HG02759 (cell line): ENCODE data around the gene LHX1.

Experiments
- ATAC-seq: cut with Tn5 transposase; IDR thresholded peaks from one replicate; pipeline ENCODE4 v1.9.1; 2021; ENCODE audit warnings: mild to moderate bottlenecking, moderate library complexity; ENCODE audit not compliant: unreplicated experiment

LHX1 gene

DNA sequence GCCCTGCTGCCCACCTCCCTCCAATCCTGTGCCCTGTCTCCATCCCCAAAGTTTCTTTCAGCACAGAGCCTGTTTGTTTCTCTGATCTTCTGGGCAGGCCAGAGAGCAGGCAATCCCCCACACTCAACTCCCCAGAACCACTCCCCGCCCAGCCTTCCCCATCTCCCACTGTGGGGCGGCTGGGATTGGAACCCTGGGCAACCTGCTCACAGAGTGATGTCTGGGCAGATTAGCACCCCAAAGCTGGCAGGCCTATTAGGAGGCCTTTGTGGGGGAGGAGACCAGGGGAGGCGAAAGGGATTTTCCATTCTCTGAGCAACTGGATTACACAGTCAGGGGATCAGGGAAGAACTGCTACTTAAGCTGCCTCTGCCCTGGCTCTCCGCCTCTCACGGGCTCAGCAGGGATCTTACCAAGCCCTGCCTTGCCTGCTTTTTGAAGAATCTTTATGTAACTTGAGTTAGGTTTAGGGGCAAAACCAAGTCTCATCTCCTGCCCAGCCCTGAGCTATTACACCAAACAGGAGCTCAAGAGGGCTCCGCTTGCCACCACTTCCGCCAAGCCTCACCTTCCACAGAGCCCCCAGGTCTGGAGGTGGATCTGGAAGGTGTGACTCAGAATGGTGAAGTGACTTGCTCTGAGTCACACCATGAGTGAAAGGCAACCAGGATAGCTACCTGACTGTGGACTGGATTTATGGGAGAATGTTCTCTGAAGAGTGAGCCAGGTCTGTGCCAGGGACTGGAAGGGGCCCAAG lies 16.0 kb upstream of the LHX1 start:
- ATAC-seq = no peak

DNA sequence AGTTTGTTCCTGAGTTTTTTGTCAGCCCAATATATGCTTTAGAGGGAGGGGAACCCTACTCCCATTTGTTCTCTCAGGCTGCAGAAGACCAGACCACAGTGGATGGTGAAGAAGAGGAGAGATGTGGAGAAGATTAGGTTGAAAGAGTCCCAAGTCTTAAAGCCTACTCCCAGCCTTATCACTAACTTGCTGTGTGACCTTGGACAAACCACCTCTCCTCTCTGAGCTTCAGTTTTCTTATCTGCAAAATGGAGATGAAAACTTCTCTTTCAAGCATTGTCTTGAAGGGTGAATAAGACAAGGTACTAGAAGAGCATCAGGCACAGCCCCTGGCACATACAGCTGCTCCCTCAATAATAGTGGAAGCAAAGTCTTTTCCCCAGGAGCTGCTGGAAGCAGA lies 15.1 kb upstream of the LHX1 start:
- no peak for ATAC-seq

DNA sequence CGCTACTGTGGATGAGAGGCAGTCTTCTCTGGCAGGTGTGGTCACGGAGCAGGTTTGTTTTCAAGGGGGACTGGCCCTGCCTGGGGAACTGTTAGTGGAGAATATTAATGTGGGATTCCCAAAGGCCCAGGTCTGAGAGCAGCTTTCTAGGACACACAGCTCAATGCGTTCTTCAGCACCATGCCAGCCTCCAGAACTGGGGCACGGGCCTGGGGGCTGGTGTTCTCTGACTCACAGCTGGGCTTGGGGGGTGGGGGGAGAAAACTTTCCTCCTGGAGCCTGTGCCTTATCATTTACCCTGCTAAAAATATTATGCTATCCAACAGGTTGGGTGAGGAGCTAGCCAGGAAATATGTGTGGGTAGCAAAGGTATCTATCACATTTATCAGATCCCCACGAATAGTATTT lies 13.5 kb upstream of the LHX1 start:
- ATAC-seq = no peak

DNA sequence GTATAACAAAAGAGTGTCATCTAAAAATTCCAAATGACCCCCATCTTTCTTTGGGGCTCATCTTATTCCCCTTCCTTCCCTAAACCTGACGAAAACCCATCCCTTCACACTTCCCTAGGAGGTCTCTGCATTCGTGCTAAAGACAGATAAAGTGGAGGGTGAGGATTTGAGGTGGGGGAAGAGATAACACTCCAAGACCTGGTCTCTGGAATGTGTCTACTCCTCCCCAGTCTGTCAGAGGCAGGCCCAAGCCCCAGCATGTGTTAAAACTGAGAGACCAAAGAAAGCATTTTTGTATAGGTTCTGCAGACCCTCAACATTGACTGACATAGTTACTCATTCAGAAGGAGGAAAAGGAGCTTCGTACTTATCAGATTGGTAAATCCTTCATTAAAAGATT lies 11.0 kb upstream of the LHX1 start:
- no peak for ATAC-seq

DNA sequence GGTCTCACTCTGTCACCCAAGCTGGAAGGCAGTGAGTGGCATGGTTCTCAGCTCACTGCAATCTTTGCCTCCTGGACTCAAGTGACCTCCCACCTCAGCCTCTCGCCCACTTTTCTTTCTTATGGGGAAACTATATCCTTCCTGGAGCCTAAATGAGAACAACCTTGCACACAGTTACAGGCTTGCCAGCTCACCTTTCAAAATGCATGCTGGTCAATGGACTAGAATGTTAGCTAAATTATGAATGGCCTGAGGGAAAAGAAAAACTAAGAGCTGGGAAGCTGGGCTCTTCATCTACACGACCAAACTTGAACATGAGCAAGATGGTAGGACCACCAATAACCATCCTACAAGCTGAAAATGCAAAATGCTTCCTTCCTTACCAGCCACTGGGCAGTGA lies 10.6 kb upstream of the LHX1 start:
- no peak for ATAC-seq

DNA sequence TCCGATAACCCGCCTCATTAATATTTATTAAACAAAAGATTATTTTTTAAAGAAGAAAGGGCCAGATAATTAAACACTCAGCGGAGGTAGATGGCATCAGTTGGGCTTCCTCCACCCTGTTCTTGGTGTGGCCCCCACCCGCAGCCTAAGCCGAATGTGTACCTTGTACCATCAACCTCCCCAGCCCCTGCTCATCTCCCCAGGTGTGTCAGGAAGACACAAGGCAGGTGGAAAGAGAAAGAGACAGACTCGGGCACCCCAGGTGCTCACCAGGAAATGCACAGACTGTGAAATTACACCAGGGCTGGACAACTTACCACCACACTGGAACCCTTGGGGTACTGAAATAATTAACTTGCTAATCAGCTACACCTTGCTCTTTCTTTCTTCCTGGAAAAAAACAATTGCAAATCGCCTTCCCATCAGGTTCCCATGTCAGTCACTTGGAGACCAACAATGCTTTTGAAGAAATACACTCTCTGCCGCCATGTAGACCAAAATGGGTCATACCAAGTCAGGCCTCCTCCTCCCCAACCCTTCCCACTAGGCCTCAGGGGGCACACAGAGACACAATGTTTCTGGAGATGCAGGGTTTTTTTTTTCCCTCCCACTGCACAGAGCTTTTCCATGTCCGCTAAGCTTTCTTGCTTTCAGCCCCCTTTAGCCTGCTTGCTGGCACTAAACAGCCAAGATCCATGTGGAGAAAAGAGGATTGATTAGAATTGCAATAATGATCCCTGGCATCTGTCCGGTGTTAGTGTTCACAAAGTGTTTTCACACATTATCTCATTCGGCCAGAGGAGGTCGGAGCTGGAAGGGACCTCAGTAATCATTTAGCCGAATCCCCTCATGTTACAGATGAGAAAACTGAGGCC lies 8.6 kb upstream of the LHX1 start:
- no peak for ATAC-seq

DNA sequence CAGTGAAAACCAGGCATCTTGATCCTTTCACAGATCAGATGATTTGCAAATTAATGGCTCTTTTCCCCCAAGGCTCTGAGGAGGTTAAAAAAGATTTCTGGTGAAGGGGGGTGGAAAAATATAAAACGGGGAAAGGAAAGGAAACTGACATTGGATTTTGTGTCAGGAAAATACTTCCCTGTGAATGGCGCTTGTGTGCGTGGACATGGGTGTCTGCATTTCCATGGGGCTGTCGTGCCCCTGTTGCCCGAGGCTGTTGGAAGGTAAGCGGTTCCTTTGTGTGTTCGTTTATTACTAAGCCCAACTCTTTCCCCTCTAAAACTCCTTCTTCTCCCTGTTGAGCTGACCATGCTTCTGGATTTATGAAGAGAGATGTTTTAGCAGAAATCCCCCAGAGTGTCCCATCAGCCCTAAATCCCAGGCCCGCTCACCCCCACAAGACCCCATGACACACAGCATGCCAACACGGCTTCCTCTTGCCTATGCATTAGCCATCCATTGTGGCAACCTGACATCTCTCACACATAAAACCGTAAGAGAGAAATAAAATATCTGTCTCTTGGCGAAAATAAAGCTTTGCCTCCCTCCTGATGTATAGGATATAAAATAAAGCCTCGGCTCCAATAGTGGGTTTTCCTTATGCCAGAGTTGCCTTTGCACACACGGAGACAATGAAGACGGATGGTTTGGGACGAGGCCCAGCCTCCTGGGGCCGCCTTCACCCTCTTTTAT lies 7.3 kb upstream of the LHX1 start:
- no peak for ATAC-seq

DNA sequence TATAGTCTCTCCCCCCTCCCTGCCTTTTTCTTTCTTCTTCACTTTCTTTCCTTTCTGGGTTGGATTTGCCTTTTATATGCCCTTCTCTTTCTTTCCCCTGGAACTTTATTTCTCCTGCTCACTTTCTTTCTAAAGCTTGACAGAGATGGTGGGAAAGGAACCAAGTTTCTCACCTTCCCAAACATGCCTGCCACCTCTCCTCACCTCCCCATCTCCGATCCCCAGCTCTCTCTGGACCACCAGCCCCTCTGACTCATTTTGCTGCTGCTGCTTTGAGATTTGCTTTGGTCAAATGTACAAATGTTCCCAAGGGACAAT lies 6.7 kb upstream of the LHX1 start:
- ATAC-seq = no peak

DNA sequence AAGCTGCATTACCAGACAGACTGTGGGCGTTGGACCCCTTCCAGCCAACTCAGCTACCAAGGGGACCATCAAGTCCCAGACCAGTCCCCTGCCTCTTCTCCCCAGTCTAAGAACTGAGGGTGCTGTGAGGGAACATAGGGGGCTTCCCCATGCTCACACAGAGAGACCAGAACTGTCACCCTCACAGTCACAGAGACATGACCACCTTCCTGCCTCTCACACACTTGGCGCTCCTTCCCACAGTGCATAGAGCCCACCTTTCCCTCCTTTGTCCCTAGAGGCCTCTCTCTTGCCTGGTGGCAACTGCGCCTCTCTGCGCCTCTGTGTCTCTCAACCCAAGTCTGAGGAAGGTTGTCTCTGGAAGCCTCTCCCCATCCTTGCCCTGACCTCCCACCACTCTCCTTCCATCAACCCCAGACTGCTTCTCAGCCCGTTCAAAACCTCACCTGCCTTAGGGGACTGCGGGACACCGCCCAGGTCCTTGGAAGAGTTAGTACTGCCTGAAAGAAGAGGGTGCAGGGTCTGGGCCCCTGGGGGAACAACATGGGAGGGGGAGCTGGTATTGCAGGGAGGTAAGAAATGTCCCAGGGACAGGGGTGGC lies 6.1 kb upstream of the LHX1 start:
- ATAC-seq = no peak

DNA sequence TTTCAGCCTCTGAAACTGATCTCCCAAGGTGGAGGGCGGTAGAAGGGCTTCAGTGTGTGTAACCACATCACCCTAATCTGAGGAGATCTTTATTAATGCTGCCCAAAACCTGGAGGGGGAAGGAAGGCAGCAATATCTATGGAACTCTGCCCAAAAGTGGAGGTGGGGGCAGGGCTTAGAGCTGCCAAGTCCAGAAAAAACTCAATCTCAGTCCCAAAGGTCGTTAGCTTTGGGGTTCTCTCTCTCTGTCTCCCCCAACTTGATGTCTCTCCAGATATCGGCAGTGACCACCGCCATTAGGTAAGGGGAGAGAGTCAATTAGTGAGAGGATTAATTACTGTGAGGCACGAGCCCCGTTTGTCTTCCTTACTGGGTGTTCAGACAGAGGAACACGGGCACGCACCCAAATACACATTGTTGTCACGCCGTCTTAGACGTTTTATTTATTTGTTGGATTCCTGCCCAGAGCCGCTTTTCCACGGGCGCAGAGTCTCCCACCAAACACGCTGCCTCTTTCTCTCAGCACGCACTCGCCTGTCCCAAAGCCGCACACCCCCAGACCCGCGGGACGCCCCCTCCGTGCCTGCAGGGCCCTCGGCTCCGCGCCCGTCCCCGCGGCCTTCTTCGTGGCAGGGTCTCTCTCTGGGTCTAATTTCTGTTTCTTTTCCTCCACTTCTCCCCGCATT lies 5.4 kb upstream of the LHX1 start:
- ATAC-seq = no peak

DNA sequence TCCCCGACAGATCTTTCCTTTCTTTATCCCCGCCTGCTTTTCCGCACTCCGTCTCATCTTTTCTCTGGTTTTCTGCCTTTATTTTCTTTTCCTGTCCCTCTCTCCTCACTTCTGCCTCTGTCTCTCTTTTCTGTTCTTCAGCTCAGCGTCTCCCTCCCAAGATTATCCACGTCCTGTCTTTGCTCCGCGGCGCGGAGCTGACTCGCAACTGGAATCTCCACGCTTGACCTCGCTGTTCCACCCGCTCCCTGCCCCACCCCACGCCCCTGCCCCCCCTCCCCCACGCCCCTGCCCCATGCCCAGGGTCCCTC lies 4.9 kb upstream of the LHX1 start:
- ATAC-seq = no peak

DNA sequence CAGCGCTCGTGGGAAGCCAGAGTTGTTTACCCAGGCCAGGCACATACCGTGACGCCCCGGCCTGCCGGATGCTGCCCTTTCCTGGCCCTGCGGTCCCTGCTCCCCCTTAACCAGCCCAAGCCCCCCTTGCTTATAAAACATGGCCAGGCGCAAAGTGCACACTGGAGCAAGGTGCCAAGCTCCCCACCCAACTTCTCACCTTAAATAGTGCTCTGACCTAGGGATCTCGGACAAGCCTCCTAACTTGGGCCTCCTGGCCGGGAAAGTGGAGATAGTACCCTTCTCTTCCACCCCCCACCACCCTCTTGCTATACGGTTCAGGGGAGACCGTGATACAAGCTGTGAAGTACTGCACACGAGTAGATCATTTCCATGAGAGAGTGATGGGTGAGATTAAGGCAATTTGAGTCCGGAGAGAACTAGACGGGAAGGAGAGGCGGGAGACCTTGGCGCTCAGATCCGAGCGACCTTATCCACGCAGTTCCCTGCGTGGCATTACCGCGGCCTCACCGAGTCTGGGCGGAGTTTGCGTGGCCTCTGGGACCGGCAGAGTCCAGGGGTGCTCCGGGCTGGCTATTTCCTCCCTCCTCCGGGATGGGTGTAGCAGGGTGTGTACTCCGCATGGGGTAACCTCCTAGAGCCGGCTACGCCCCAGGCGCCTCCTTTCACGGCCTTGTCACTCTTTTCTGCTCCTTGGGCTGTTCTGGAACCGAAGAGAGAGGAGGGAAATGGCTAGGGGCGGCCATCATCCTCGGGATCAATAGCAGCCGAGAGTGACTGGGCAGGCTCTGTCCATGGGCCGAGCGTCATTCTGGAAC lies 4.4 kb upstream of the LHX1 start:
- ATAC-seq = no peak

DNA sequence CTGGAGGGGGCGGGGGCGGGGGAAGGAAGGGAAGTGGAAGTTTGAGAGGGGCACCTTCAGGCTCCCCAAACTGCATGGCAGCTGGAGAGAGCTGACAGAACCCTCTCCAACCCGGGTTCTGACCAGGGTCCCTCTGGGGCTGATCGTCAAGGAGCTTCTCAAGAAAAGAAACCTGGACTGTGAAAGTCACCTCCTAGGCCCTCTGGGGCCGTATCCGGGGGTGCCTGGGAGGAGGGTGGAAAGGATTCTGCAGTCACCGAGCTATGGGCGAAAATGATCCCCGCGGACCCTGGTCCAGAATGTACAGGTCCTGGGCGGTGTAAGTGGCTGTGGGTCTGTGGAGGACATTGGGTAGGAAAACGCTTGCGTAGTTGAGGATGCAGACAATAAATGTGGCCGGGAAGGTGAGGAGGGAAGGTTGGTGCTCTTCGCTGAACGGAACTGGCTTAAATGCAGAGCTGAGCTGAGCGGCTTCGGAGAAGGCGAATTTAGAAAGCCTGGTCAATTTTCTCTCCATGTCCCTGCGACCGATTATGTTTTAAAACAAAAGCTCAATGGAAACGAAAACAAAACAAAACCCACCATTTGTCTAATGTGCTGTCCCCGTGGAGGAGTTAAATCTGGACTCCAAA lies 3.6 kb upstream of the LHX1 start:
- ATAC-seq = no peak

DNA sequence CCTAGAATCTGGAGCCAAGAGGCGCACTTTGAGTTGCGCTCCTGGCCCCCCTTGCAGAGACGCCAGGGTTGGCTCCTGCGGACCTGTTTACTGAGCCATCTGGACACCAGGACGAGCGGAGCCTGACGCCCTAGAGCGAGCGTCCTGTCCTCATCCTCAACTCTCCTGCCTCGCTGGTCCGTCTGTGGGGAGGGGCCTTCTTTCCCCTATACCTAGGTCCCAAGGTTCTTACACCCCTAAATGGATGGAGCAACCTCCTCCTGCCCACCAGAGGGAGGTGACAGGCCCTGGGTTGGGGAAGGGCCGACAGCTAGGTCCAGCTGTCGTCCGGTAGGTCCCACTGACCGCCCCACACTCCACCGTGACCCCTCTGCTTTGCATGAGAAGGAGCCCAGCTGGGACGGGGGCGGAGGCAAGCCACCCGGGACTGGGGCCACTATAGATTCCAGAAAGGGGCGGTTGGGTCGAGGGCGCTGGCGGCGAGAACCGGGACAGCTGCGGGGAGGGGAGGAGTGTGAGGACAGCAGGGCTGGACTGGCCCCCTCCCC lies 3.1 kb upstream of the LHX1 start:
- no peak for ATAC-seq

DNA sequence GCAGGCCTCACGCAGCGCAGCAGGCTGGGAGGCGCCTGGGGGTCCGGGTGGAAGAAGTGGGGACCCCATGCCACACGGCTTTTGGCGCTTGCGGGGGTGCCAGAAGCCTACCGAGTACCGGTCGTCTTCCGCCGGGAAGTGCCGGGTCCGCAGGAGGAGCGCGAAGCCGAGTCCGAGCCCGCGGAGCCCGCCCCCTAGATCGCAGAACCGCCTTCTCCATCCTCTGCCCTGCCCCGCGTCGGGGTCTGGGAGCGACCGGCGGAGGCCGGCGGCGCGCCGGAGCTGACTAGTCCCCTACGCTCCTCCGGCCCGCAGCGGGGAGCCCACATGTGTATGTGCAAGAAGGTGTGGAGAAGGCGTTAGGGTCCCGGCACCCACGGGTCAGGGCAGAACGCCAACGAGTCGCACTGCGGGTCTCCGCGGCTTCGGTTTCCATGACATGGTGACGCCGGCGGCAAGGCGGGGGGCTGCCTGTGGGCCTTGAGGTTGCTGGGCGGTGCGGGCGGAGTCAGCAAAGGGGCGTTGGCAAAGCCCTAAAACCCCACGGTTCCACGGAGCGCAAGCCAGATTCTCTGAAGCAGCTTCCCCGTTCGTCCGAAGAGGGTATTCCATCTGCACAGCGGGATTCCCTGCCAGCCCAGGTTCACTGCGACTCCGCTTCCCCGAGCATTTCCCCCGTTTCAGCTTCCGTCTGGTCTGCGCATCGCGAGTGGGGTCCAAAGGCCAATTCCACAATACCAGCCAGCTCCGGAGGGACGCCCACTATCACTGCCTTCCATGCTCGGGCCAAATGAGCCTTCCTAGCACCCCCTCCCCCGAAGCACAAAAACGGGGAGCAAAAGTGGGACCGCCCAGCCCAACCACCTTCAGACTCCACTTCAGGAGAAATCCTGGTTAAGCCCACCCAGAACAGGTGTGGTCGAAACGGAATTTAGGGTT lies 2.3 kb upstream of the LHX1 start:
- ATAC-seq = no peak

DNA sequence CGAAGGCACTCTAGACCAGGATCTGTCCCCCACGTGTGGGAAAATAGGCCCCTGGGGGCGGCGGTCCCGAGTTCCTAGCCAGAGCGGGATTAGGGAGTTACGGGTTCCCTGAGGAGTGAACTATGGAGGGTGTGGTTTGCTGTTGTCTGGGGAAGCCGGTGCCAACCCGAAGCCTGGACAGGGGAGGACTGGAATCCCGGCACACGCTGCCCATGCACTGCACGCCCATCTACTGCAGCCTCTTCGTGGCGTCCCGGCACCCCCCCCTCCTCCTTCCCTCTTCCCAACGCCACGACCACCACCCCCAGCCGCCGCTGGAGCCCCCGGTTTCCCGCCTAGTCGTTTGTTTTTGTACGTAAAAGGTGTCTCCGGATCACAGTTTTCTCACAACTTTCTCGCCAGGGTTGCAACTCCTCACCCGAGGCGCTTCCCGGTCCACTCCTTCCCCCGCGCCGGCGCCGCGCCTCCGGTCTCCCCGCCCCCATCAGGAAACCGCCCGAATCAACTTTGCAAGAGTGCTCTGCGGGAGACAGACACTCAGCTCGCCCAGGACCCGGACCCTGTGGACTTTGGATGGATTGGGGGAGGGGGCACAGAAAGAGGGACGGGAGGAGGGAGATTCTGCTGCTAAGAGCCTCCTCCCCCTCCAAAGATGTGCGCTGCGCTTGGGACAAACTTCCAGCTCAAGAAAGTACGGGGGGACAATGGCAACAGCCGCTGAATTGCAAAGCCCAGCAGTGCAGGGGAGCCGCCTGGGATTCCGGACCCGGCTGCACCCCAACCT lies 1.4 kb upstream of the LHX1 start:
- ATAC-seq = no peak

DNA sequence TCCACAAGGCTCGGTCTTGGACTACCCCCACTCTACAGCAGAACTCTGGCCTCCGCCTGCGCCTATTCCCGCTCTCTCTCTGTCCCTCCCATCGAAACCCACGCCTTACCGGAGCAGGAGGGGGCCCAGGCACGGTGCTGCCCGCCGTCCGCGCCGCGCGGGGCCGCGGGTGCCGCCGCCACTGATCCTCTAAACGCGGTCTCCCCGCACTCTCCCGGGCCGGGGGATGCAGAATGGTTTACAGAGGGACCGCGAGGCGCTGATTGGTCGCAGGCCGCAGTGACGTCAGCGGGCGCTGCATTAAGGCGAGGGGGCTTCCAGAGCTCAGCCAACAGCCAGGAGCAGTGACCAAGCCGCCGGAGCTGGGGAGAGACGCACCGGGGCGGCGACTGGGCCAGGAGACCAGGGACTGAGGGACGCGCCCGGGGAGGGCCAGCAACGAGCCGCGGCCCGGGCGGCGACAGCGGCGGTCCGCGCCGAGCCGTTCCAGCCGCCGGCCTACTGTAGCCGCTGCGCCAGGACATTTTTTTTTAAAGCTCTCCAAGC lies 747 bp upstream of the LHX1 start:
- ATAC-seq = no peak
